Measurements from ENCODE around the gene PPP1R26. TPM values are rescaled to one million over a fixed set of nuclear protein-coding genes. Genes with fewer than 3 reads are reported as not detected.
A peak's percentile ranks its signal among the peaks of the same experiment; 100 is the strongest.

Gene PPP1R26
- total and polyA plus RNA-seq, 2 of the 13 experiments (the other 11 are each of a cell fraction or from before 2014, with no cell fraction given), result 8.6 to 11.6 TPM

- no peak; the same call in 1 of the 2 replicates for TF ChIP-seq HIC2 (CRISPR knock-in tag; IDR thresholded peaks at IDR 0.05; ENCODE audit: low read depth)
- TF ChIP-seq RFXAP (CRISPR knock-in tag; IDR thresholded peaks at IDR 0.05; ENCODE audit: borderline replicate concordance), result peak; percentile 65; the same call in 1 of the 2 replicates
- no peak for TF ChIP-seq ZNF430 (CRISPR knock-in tag; IDR thresholded peaks at IDR 0.05)
- TF ChIP-seq KAT7 (CRISPR knock-in tag; IDR thresholded peaks at IDR 0.05; ENCODE audit: borderline replicate concordance), result peak; percentile 83; the same call in 1 of the 2 replicates
- peak; percentile 81 for TF ChIP-seq MED8 (CRISPR knock-in tag; IDR thresholded peaks at IDR 0.05; ENCODE audit: insufficient replicate concordance)
- TF ChIP-seq SMAD3 (CRISPR knock-in tag; IDR thresholded peaks at IDR 0.05), result 0 out of 2 replicates have a peak, but pooled peaks have one; percentile 46
- no peak for TF ChIP-seq GATA4 (IDR thresholded peaks at IDR 0.05; ENCODE audit: borderline replicate concordance, low read depth)
- TF ChIP-seq TAF1 (CRISPR knock-in tag; IDR thresholded peaks at IDR 0.05), result peak; percentile 96
- no peak for TF ChIP-seq DPF2 (CRISPR knock-in tag; IDR thresholded peaks at IDR 0.05; ENCODE audit: borderline replicate concordance, low read depth)
- peak; percentile 100 for TF ChIP-seq ZFY (CRISPR knock-in tag; IDR thresholded peaks at IDR 0.05)
- TF ChIP-seq PHF5A (CRISPR knock-in tag; IDR thresholded peaks at IDR 0.05; ENCODE audit: low read depth, unreplicated experiment), result peak; percentile 74
- TF ChIP-seq XBP1 (CRISPR knock-in tag; IDR thresholded peaks at IDR 0.05), result 0 out of 2 replicates have a peak, but pooled peaks have one; percentile 27
- TF ChIP-seq, protein P1, sequence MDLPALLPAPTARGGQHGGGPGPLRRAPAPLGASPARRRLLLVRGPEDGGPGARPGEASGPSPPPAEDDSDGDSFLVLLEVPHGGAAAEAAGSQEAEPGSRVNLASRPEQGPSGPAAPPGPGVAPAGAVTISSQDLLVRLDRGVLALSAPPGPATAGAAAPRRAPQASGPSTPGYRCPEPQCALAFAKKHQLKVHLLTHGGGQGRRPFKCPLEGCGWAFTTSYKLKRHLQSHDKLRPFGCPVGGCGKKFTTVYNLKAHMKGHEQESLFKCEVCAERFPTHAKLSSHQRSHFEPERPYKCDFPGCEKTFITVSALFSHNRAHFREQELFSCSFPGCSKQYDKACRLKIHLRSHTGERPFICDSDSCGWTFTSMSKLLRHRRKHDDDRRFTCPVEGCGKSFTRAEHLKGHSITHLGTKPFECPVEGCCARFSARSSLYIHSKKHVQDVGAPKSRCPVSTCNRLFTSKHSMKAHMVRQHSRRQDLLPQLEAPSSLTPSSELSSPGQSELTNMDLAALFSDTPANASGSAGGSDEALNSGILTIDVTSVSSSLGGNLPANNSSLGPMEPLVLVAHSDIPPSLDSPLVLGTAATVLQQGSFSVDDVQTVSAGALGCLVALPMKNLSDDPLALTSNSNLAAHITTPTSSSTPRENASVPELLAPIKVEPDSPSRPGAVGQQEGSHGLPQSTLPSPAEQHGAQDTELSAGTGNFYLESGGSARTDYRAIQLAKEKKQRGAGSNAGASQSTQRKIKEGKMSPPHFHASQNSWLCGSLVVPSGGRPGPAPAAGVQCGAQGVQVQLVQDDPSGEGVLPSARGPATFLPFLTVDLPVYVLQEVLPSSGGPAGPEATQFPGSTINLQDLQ (CRISPR knock-in tag; IDR thresholded peaks at IDR 0.05), result no peak
- TF ChIP-seq ZNF615 (CRISPR knock-in tag; IDR thresholded peaks at IDR 0.05; ENCODE audit: borderline replicate concordance), result no peak
- TF ChIP-seq ATF5 (CRISPR knock-in tag; IDR thresholded peaks at IDR 0.05; ENCODE audit: low read depth), result peak; percentile 84
- TF ChIP-seq, protein P2, sequence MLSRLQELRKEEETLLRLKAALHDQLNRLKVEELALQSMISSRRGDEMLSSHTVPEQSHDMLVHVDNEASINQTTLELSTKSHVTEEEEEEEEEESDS (CRISPR knock-in tag; IDR thresholded peaks at IDR 0.05; ENCODE audit: borderline replicate concordance), result no peak
- peak; percentile 8; the same call in 1 of the 2 replicates for TF ChIP-seq ZNF441 (CRISPR knock-in tag; IDR thresholded peaks at IDR 0.05; ENCODE audit: borderline replicate concordance)
- TF ChIP-seq ZNF251 (CRISPR knock-in tag; IDR thresholded peaks at IDR 0.05), result 0 out of 2 replicates have a peak, but pooled peaks have one; percentile 28
- TF ChIP-seq EED (CRISPR knock-in tag; IDR thresholded peaks at IDR 0.05), result peak; percentile 79
- TF ChIP-seq, protein P3, sequence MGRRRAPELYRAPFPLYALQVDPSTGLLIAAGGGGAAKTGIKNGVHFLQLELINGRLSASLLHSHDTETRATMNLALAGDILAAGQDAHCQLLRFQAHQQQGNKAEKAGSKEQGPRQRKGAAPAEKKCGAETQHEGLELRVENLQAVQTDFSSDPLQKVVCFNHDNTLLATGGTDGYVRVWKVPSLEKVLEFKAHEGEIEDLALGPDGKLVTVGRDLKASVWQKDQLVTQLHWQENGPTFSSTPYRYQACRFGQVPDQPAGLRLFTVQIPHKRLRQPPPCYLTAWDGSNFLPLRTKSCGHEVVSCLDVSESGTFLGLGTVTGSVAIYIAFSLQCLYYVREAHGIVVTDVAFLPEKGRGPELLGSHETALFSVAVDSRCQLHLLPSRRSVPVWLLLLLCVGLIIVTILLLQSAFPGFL (CRISPR knock-in tag; IDR thresholded peaks at IDR 0.05), result no peak
- peak; percentile 62 for TF ChIP-seq HNRNPK (IDR thresholded peaks at IDR 0.05; ENCODE audit: low read depth, low read length, poor library complexity, severe bottlenecking)
- peak; percentile 79 for TF ChIP-seq XRCC5 (optimal IDR thresholded peaks at IDR 0.05; ENCODE audit: low read length)
- peak; percentile 85; the same call in 1 of the 2 replicates for TF ChIP-seq ZFP82 (CRISPR knock-in tag; IDR thresholded peaks at IDR 0.05; ENCODE audit: borderline replicate concordance)
Measured at GRCh38 chr9:135500525-135501260, 21.1 kb downstream of the PPP1R26 start, which contains the start of gene MRPS2 (continued).

Measured in HepG2 (cell line).